Ectodermal cell (in vitro differentiated cells): Measurements from ENCODE around the gene PLA2G15.
A peak's percentile ranks its signal among the peaks of the same experiment; 100 is the strongest.

Experiments used
- H3K27ac ChIP-seq: 2 replicates; pipeline ENCODE4 v1.7.0; 2013; ENCODE audit warnings: mild to moderate bottlenecking, low read depth, low read length; ENCODE audit not compliant: insufficient read depth, poor library complexity, severe bottlenecking
- H3K27me3 ChIP-seq: 2 replicates; pipeline ENCODE4 v1.7.0; 2013; ENCODE audit warnings: mild to moderate bottlenecking, low read length; ENCODE audit not compliant: insufficient read depth, control insufficient read depth, poor library complexity, severe bottlenecking
- H3K36me3 ChIP-seq: one replicate; pipeline ENCODE4 v1.7.0; 2013; ENCODE audit warnings: low read length; ENCODE audit not compliant: control insufficient read depth, insufficient read depth
- H3K4me1 ChIP-seq: one replicate; pipeline ENCODE4 v1.7.0; 2013; ENCODE audit warnings: low read length; ENCODE audit not compliant: control insufficient read depth, insufficient read depth
- H3K4me3 ChIP-seq: 2 replicates; pipeline ENCODE4 v1.7.0; 2013; ENCODE audit warnings: low read depth, low read length, control low read depth; ENCODE audit not compliant: insufficient read depth
- H3K9me3 ChIP-seq: 2 replicates; pipeline ENCODE4 v1.7.0; 2013; ENCODE audit warnings: mild to moderate bottlenecking, low read length, moderate library complexity; ENCODE audit not compliant: control insufficient read depth
- WGBS, 2 experiments: methylation state at CpG; one replicate each; pipeline ENCODE4 v1.1.7; 2013; ENCODE audit warnings: missing lambda C conversion rate in 2 of 2; 5-methylcytosine and 5-hydroxymethylcytosine counted together

PLA2G15 gene

GRCh38 chr16:68250951-68251350 is 5.8 kb downstream of the PLA2G15 start:
- Histone ChIP-seq H3K27ac (no peak overlapping the region), H3K36me3 (no peaks in the 10 kb centered on the region), H3K9me3 (no peaks in the 10 kb centered on the region), H3K4me3 (no peak overlapping the region), H3K4me1 (no peaks in the 10 kb centered on the region), H3K27me3 (no peaks in the 10 kb centered on the region)
- WGBS, 2 experiments = 94 to 96% methylated on average over 6 of the region's 6 CpGs

DNA sequence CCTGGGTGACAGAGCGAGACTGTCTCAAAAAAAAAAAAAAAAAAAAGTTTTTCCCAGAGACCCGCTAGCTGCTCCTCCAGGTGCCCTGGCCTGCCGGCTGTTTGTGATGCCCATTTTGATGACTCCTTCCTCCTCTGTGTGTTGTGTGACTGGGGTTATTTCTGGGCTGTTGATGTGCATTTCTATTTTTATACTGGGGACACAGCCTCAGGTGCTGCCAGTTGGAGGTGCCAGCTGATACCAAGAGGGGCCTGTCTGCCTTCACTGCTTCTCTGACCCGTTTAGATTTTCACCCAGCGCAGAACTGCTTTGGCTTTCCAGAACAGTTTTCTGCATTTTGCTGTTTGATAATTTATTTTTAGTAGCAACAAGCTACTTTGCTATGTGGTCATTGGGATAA is 6.7 kb downstream of the PLA2G15 start:
- H3K27me3 ChIP-seq = no peaks in the 10 kb centered on the region
- WGBS, 2 experiments = 96 to 98% methylated on average over 5 of the region's 5 CpGs
- H3K36me3 ChIP-seq = no peaks in the 10 kb centered on the region
- H3K27ac ChIP-seq = no peak overlapping the region
- H3K4me1 ChIP-seq = no peaks in the 10 kb centered on the region
- no peaks in the 10 kb centered on the region for H3K9me3 ChIP-seq
- no peak overlapping the region for H3K4me3 ChIP-seq

DNA sequence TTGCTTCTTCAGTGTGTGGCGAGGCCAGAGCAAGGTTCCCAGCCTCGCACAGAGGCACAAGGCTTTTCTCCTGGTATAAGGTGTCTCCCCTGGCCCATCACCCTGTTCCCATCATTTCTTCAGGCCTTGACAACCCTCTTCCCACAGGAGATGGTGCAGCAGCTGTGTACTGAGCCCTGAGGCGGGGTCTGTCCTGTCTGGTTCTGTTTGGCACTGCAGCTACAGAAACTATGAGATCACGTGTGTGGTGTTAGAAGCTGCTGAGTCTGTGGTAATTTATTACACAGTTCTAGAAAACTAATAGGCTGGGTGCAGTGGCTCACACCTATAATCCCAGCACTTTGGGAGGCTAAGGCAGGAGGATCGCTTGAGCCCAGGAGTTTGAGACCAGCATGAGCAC is 7.2 kb downstream of the PLA2G15 start:
- 90 to 92% methylated on average over 5 of the region's 5 CpGs for WGBS, 2 experiments

GRCh38 chr16:68253721-68254120 is 8.5 kb downstream of the PLA2G15 start:
- H3K9me3 ChIP-seq = no peaks in the 10 kb centered on the region
- H3K4me1 ChIP-seq = peaks cover 5% of the 10 kb centered on the region
- no peak overlapping the region for H3K27ac ChIP-seq
- WGBS, 2 experiments = 89 to 92% methylated on average over 4 of the region's 4 CpGs
- H3K27me3 ChIP-seq = no peaks in the 10 kb centered on the region
- H3K4me3 ChIP-seq = no peak overlapping the region
- no peaks in the 10 kb centered on the region for H3K36me3 ChIP-seq

More for the DNA sequence above, 7.2 kb downstream of the PLA2G15 start:
- Histone ChIP-seq H3K36me3 (no peaks in the 10 kb centered on the region), H3K27ac (no peak overlapping the region), H3K27me3 (no peaks in the 10 kb centered on the region), H3K4me3 (no peak overlapping the region), H3K9me3 (no peaks in the 10 kb centered on the region), H3K4me1 (no peaks in the 10 kb centered on the region)

DNA sequence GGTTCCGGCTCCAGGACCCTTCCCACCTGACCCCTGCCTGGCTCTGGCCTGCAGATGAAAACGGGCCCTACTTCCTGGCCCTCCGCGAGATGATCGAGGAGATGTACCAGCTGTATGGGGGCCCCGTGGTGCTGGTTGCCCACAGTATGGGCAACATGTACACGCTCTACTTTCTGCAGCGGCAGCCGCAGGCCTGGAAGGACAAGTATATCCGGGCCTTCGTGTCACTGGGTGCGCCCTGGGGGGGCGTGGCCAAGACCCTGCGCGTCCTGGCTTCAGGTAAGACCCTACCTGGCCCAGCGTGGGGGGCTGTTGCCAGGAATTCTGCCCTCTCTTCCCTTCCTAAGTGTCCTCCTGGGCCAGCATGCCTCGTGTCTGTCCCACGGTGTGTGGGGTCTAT is 10.5 kb downstream of the PLA2G15 start:
- Histone ChIP-seq H3K4me1 (peaks cover 5% of the 10 kb centered on the region), H3K36me3 (no peaks in the 10 kb centered on the region), H3K27me3 (no peaks in the 10 kb centered on the region), H3K4me3 (no peak overlapping the region), H3K9me3 (no peaks in the 10 kb centered on the region), H3K27ac (no peak overlapping the region)
- 94% methylated on average over 18 of the region's 18 CpGs for WGBS, 2 experiments

GRCh38 chr16:68257251-68257905 is 12.2 kb downstream of the PLA2G15 start:
- H3K27ac ChIP-seq = no peak overlapping the region
- H3K4me3 ChIP-seq = no peak overlapping the region
- H3K27me3 ChIP-seq = no peaks in the 10 kb centered on the region
- WGBS, 2 experiments = 90 to 94% methylated on average over 6 of the region's 6 CpGs
- H3K9me3 ChIP-seq = no peaks in the 10 kb centered on the region
- peaks cover 5% of the 10 kb centered on the region for H3K4me1 ChIP-seq
- no peaks in the 10 kb centered on the region for H3K36me3 ChIP-seq

- Histone ChIP-seq H3K27me3 (peaks cover 2% of the 10 kb centered on the region), H3K4me3 (no peak overlapping the region), H3K4me1 (peaks cover 5% of the 10 kb centered on the region), H3K9me3 (no peaks in the 10 kb centered on the region), H3K27ac (no peak overlapping the region), H3K36me3 (no peaks in the 10 kb centered on the region)
- 90% methylated on average over 13 of the region's 13 CpGs for WGBS, 2 experiments
Observed at GRCh38 chr16:68257906-68258800, 13.0 kb downstream of the PLA2G15 start.

- Histone ChIP-seq H3K27me3 (peaks cover 11% of the 10 kb centered on the region), H3K36me3 (no peaks in the 10 kb centered on the region), H3K4me1 (peaks cover 5% of the 10 kb centered on the region), H3K9me3 (no peaks in the 10 kb centered on the region), H3K27ac (no peak overlapping the region), H3K4me3 (no peak overlapping the region)
- 94 to 95% methylated on average over 27 of the region's 27 CpGs for WGBS, 2 experiments
Observed at GRCh38 chr16:68259007-68259825, 14.0 kb downstream of the PLA2G15 start.

DNA sequence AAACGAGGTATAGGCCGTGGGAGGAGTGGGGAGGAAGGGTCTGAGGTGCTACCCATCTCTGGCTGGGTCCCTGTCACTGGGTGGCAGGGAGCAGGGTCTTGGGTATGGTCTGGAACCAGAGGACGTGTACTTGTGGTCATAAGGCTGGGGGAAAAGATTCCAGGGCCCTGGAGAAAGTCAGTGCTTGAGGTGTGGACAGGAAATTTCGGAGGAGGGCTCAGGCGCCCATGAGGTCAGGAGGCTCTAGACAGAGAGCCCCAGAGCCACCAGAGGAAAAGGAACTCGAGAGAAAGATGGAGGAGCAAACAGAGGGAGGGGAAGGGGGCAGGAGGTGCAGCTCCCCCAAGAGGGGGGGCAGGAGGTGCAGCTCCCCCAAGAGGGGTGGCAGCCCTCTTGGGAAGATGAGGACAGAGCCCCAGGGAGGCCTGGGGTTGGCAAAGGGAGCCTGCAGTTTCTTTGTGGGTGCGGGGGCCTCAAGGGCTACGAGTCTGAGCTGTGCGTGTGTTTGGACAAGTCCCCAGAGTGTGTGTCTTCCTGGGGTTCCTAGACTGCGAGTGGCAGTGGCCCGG is 18.5 kb downstream of the PLA2G15 start:
- Histone ChIP-seq H3K4me3 (peak overlapping the region; percentile 83), H3K36me3 (no peaks in the 10 kb centered on the region), H3K27me3 (peaks cover 23% of the 10 kb centered on the region), H3K9me3 (no peaks in the 10 kb centered on the region), H3K27ac (no peak overlapping the region), H3K4me1 (peaks cover 14% of the 10 kb centered on the region)
- WGBS, 2 experiments = 46 to 47% methylated on average over 11 of the region's 11 CpGs
